Measurements from ENCODE around the gene TSHR.
A peak's percentile ranks its signal among the peaks of the same experiment; 100 is the strongest.
"Not testable (repeated sequence)": the region's sequence is repeated elsewhere in the genome, so short reads cannot be mapped to it uniquely, and the experiment has no call there.

Gene TSHR

DNA sequence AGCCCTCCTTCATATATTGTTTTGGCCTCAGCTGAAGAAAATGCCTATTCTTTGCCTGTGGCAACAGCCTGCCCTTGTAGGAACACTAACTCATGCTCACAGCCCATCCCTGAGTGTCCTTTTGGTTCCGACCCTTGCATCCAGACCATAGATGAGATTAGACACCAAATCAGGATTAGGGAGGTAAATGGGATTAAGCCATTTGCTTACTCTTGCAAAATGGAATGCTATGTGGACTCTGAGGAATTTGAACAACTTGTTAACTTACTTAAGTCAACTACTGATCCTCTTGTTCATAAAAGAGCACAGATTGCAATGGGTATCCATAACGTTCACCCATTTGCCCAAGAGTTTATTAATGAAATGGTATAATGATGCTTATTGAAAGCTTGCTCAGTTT lies 27.3 kb downstream of the TSHR start:
- DNase-seq = no peak
- in situ Hi-C loops (cut with MboI; ENCODE audit: low pct_unique_long_range_greater_than_20kb, low sequenced_read_pairs) = loop anchor here (25.0 kb wide), 1 partner anchor 180 kb away; no protein-coding TSS in a partner anchor

DNA sequence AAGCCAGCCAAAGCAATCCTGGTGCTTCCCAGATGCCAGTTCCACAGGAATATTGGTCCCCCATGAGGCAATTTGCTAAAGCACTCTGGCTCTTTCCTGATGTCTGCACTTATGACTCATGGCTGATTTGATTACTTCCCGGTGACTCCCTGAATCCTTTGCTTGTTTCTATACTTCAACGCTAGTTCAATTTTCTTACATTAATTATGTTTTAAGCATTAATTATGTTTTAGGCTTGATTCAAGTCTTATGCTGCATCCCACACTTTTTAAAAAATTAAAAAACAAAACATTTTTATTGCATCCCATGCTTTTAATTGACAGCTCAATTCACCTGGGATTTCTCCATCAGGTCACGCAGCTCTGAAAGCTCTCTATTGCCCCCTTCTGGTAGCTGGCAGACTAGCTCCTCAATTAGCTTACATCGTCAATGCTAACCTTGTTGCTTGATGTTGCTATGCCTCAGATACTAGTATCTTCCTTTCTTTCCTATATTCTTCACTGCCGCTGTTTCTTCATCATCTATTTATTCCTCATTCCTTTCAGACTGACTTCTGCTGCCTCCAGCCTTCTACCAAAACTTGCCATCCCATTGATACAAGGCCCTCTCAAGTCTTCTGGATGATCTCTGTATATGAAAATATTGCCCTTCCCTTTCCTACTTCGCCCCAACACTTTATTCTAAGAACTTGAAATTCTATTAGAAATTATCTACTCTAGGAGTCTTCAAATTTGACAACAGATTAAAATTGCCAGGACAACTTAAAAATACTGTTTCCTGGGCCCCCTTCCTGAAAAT lies 32.0 kb downstream of the TSHR start:
- peak; percentile 63 for DNase-seq
- in situ Hi-C loops (cut with MboI; ENCODE audit: low pct_unique_long_range_greater_than_20kb, low sequenced_read_pairs) = loop anchor here (25.0 kb wide), 1 partner anchor 175 kb away; no protein-coding TSS in a partner anchor

DNA sequence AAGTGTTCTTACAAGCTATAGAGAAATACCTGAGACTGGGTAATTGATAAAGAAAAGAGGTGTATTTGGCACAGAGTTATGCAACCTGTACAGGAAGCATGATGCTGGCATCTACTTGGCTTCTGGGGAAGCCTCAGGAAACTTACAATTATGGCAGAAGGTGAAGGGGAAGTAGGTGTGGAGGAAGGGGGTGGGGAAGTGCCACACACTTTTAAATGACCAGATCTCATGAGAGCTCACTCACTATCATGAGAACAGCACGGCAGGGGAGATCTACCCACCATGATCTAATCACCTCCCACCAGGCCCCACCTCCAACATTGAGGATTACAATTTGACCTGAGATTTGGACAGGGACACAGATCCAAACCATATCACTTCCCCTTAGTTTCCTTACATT lies 32.8 kb downstream of the TSHR start:
- peak; percentile 18 for DNase-seq
- in situ Hi-C loops (cut with MboI; ENCODE audit: low pct_unique_long_range_greater_than_20kb, low sequenced_read_pairs) = loop anchor here (25.0 kb wide), 1 partner anchor 174 kb away; no protein-coding TSS in a partner anchor

DNA sequence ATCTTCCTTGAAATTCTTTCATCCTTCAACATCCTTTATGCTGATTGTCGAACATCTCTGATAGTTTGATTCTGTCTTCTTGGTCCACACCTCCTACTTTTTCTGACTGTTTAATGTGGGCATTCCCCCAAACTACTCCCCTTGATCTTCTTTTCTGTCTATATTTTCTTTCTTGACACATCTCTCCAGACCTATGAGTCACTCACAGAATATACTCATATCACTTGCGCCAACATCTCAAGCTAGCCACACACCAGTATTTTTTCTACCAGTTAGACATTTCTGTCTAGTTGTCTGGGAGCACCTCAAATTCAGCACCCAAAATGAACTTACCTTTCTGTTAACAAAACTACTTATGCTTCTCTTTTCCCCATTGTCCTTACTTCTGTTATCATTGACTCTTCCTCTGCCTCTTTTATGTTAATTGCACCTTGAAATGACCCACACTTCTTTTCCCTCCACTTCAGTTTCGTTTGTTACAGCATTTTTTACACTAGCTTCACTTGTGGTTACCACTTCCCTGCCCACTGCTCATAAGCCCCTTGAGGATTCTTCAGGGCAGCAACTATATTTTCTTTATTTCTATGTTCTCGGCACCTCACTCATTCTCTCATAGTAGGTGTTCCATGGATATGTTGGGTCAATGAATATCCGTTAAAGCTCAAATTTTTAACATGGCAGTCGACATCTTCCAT lies 33.5 kb downstream of the TSHR start:
- DNase-seq = no peak
- in situ Hi-C loops (cut with MboI; ENCODE audit: low pct_unique_long_range_greater_than_20kb, low sequenced_read_pairs) = loop anchor here (25.0 kb wide), 1 partner anchor 173 kb away; no protein-coding TSS in a partner anchor

DNA sequence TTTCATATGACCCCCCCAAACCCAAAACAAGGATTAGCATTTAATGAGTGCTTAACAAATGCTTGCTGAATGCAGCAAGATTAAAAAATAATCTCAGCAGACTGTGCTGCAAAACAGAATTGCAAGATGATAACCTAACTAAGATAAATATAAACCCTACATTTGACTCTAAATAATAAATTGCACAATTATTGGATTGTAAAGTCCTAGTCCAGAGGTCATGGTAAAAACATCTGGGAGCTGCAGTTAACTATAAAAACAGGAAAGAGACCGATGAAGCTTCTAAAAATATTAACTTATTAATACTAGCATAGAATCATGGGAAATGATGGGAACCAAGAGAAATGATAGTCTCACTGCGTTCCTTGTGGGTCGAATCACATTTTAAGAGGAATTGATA lies 37.2 kb downstream of the TSHR start:
- DNase-seq = no peak
- in situ Hi-C loops (cut with MboI; ENCODE audit: low pct_unique_long_range_greater_than_20kb, low sequenced_read_pairs) = loop anchor here (25.0 kb wide), 1 partner anchor 170 kb away; no protein-coding TSS in a partner anchor

DNA sequence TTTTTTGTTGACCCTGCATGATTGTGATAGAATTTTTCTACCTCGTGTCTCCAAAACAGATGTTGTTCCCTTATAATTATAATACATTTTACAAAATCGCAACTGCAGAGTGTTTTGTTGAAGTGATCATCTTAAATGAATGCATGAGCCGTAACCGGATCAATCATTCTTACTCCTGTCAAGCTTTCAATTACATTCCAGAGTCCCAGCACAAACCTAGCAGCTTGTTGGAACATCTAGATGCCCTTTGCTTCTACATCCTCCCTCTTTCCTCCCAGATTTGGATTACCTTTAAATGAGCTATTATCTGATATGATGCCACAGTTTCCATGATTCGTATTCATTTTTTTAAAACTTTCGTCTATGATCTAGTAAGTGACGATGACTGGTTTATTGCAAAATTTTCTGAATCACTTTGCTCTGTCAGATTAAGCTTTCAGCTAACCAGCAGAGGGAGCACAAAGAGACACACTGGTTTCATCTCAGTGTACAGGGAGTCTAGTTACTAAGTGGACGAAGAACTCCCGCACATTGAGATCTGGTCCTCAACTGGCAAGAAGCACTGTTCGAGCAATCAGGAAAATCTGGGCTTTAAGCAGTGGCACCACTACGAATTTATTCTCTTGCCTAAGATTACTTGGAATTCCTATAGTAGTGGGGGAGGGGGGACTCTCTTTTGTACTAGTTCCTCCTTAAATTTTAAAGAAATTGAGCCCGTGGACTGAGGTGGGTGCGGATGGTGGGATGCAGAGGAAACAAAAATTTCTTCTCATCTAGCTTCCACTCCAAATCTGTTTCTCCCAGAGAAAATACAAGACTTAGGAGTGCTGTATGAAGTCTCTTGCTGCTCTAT lies 40.9 kb downstream of the TSHR start:
- in situ Hi-C loops (cut with MboI; ENCODE audit: low pct_unique_long_range_greater_than_20kb, low sequenced_read_pairs) = loop anchor here (25.0 kb wide), 1 partner anchor 166 kb away; no protein-coding TSS in a partner anchor

DNA sequence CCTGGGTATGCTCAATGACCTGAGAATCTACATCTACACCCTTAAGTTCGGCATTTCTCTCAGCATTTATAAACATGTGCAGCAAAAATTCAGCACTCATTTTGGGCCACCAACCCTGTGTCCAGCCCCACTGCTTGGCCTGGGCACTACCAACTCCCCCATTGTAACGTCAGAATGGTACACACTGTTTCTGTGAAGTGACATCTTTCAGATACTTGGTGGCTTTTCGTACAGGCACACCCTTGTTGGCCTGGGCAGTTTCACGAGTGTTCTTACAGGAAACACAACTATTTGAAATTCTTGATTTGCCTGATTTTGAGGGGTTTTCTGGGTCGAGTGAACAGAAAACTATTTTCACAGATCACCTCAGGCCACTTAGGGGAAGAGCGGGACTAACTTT lies 46.0 kb downstream of the TSHR start:
- in situ Hi-C loops (cut with MboI; ENCODE audit: low pct_unique_long_range_greater_than_20kb, low sequenced_read_pairs) = no loop called here
- DNase-seq = no peak

More for the DNA sequence above, 40.9 kb downstream of the TSHR start:
- peak; percentile 62 for DNase-seq

DNA sequence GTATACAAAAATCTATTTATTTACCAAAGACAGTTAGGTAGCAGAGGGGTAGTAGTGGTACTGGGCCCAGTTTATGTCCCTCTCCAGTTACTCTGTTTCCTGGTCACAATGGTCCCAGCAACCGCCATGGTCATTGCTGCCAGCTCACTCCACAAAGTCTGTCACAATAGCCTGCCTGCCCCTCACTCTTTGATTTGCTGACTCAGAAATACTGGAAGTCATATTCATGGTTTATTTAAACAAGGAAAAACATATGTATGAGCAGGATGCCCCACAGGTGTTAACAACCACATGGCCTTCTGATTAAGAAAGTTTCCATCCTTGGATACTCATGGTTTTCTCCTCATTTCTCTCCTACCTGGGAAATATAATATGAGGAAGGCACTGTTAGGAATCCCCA lies 49.2 kb downstream of the TSHR start:
- in situ Hi-C loops (cut with MboI; ENCODE audit: low pct_unique_long_range_greater_than_20kb, low sequenced_read_pairs) = no loop called here
- no peak for DNase-seq

DNA sequence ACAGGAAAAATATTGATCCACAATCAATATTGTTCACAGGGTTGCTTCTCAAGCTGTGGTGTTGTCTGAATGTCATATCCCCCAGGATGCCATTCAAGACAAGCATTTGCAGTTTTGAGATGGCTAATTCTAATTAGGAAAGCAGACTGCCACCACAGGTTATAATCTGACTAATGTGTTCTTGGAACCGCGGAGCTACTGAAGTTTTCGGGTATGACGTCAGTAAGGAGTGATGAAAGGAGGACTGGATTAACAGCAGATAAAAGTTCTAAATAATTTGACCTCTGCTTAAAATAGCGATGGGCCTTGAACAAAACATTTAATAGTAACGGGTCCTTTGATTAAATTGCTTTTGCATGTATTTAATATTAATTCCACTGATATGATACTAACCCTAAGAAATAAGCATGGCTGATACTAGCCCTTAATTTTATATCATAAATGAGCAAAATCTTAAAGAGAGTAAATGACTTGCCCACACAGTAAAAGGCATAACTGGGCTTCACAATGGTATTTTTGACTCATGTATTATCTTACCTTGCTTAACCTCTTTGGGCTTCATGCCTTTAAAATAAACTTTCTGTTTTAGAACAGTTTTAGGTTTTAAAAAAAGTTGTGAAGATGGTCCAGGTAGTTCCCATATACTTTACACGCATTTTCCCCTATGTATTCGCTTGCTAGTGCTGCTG lies 50.3 kb downstream of the TSHR start:
- no peak for DNase-seq
- in situ Hi-C loops (cut with MboI; ENCODE audit: low pct_unique_long_range_greater_than_20kb, low sequenced_read_pairs) = no loop called here

DNA sequence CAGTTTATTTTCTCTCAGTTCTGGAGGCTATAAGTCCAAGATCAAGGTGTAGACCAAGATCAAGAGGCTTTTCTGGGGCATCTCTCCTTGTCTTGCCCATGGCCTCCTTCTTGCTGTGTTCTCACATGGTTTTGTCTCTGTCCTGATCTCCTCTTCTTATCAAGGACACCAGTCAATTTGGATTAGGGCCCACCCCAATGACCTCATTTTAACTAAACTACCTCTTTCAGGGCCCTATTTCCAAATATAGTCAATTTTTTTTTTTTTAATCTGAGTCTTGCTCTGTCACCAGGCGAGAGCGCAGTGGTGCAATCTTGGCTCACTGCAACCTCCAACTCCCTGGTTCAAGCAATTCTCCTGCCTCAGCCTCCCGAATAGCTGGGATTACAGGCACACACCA lies 50.8 kb downstream of the TSHR start:
- no peak for DNase-seq
- in situ Hi-C loops (cut with MboI; ENCODE audit: low pct_unique_long_range_greater_than_20kb, low sequenced_read_pairs) = no loop called here

DNA sequence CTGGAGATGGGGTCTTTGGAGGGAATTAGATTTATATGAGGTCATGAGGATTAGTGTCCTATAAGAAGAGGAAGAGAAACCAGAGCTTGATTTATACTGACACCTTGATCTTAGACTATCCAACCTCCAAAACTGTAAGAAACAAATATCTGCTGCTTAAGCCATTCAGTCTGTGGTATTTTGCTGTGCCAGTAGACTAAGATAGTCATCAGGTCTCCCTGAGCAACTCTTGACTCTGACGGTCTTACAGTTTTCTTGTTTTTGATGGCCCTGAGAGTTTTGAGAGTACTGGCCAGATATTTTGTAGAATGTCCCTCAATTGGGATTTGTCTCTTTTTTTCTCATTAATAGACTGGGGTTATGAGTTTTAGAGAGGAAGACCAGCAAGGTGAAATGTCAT lies 51.7 kb downstream of the TSHR start:
- in situ Hi-C loops (cut with MboI; ENCODE audit: low pct_unique_long_range_greater_than_20kb, low sequenced_read_pairs) = no loop called here
- DNase-seq = no peak

DNA sequence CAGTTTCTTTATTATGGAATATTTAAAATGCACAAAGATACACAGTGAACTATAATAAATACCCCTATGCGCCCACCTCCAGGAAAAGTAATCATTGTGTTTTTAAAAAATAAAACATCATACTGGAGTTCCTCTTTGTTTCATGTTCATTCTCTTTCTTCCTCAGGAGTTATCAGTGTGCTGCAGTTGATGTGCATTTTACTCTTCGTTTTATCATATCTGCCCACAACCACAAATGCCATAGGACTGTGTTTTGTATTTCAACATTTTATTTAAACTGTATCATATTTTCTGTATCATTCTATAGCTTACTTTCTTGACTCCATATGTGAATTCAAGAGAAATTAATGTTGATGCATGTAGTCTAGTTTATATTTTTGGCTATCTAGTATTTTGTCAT lies 53.9 kb downstream of the TSHR start:
- no peak for DNase-seq
- in situ Hi-C loops (cut with MboI; ENCODE audit: low pct_unique_long_range_greater_than_20kb, low sequenced_read_pairs) = no loop called here

DNA sequence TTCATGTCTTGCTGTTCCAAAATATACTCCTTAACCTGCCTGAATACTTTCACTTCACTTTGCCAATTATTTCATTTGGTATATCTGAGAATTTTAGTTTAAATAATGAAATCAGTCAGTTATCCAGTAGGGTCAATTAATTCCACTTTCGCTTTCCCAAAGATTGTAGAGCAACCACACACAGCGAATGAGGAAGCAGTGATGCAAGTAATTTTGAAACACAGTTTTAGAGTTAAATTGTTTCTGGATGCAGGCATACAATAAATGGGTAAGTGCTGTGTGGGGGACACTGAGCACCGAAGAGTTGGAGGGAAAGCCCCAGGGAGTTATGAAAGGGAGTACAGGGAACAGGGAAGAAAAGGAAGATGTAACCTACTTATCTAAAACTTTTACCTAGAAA lies 62.8 kb downstream of the TSHR start:
- DNase-seq = no peak
- in situ Hi-C loops (cut with MboI; ENCODE audit: low pct_unique_long_range_greater_than_20kb, low sequenced_read_pairs) = no loop called here

DNA sequence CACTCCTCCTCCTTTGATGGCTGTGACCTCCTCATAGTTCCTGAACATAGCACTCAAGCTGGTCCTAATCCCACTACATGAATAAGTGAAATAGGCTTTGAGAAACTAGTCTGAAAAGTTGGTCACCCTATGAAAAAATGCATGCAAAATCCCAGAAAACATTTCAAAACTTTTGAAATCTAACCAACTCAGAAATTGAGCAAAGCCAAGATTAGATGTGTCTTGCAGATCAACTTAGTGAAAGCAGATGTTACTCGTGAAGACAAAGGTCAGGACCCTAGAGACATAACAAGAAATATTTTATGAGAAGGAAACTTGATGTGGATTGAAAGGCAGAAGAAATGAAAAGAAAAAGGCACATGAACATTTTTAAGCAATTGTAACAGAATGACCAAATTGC lies 63.3 kb downstream of the TSHR start:
- no peak for DNase-seq
- in situ Hi-C loops (cut with MboI; ENCODE audit: low pct_unique_long_range_greater_than_20kb, low sequenced_read_pairs) = no loop called here

DNA sequence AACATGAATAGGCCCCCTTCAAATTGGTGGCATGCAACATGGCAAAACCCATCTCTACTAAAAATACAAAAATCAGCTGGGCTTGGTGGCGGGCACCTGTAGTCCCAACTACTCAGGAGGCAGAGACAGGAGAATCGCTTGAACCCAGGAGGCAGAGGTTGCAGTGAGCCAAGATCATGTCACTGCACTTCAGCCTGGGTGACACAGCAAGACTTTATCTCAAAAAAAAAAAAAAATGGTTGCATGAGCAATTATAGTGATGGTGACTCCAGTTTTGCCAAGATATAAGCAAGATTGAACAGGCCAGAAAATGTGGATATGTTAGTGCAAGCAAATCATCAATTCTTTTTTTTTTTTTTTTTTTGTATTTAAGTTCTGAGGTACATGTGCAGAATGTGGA lies 63.7 kb downstream of the TSHR start:
- DNase-seq; in situ Hi-C loops (cut with MboI; ENCODE audit: low pct_unique_long_range_greater_than_20kb, low sequenced_read_pairs): not testable (repeated sequence)

DNA sequence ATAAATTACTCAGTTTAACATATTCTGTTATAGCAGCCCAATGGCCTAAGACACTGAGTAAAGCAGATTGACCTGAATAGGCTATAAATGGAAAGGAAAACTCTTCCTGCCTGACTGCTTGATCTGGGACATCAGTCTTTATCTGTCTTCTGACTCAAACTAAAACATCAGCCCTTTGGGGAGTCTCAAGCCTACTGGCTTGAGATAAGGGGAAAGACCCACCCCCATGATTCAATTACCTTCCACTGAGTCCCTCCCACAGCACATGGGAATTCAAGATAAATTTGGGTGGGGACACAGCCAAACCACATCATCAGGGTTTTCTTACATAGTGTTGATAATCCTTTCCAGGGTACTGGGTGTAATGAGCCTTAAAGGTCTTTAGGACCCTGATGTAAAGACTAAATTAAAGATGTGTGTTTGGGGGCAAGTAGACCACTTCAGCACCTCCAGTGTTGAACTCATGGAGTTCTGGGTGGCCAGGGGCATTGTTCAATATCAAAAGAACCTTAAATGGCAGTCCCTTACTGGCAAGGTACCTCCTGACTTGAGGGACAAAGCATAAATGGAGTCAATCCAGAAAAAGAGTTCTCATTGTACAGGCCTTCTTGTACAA lies 67.8 kb downstream of the TSHR start:
- in situ Hi-C loops (cut with MboI; ENCODE audit: low pct_unique_long_range_greater_than_20kb, low sequenced_read_pairs) = no loop called here

DNA sequence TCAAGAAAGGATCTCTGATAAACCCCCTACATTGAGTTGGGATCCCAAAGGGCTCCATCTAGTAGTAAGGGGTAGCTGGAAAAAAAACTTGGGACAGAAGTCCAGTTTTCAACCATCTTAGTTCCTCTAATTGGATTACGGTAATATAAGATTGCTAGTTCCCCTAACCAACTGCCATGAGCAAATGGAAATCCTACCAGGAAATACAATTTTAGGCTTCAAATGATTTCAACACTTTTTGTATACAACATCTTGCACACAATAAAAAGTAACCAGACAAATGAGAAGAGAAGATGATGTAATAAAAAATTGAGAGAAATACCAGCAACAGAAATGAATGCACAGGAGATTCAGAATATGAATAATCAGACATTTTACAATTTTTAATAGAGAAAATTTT lies 73.0 kb downstream of the TSHR start:
- in situ Hi-C loops (cut with MboI; ENCODE audit: low pct_unique_long_range_greater_than_20kb, low sequenced_read_pairs) = no loop called here
- no peak for DNase-seq

More for the DNA sequence above, 67.8 kb downstream of the TSHR start:
- DNase-seq = no peak

DNA sequence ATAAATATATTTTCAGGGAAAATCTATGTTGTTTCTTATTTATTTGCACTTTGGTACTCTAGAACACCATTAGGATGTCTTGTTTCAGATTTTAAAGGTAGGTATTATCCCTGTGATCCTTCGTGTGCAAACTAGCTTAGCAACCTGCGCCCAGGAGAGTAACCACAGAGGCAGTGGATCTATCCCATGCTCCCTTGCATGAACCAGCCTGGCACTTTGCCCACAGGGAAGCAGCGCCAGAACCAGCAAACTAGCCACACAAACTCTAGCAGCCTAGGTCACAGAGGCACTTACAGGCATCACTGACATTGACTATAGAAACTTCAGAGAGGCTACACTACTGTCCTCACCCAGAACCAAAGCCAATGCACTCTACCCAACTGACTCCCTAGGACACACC lies 76.1 kb downstream of the TSHR start:
- DNase-seq = no peak

More for the DNA sequence above, 76.1 kb downstream of the TSHR start:
- in situ Hi-C loops (cut with MboI; ENCODE audit: low pct_unique_long_range_greater_than_20kb, low sequenced_read_pairs) = no loop called here
